Measurements from ENCODE around the gene MYMK.

The MYMK gene, protein sequence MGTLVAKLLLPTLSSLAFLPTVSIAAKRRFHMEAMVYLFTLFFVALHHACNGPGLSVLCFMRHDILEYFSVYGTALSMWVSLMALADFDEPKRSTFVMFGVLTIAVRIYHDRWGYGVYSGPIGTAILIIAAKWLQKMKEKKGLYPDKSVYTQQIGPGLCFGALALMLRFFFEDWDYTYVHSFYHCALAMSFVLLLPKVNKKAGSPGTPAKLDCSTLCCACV

DNA sequence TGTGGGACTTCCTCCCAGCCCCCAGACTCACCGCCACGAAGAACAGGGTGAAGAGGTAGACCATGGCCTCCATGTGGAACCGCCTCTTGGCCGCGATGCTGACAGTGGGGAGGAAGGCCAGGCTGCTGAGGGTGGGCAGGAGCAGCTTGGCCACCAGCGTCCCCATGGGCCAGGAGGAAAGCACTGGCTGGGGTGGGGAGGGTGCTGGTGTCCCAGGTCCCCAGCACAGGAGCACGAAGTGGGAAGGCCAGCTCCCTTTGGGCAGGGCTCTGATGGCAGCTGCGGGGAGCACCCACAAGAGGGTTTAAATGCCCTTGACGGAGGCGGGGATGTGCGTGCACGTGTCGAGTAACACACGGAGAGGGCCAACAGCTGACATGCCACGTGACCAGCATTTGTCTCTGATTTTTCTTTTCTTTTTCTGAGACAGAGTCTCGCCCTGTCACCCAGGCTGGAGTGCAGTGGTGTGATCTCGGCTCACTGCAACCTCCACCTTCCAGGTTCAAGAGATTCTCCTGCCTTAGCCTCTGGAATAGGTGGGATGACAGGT lies at the start of gene MYMK:
TSS of gene MYMK (minus strand) at position 281 of the 550 bp plus-strand sequence. CDS start at position 166, 115 bp downstream.
- H3K27ac ChIP-seq (ENCODE audit: low read length) = no peak within 1 kb of the TSS
- H3K27me3 ChIP-seq (ENCODE audit: low read depth, low read length) = peaks cover 43% of the 10 kb centered on the region
- H3K9ac ChIP-seq (ENCODE audit: low read length) = no peak within 1 kb of the TSS
- no peaks in the 10 kb centered on the region for H3K36me3 ChIP-seq (replicated peaks; ENCODE audit: low read depth, low read length)
- H3K9me3 ChIP-seq (ENCODE audit: insufficient read depth, low read length) = no peaks in the 10 kb centered on the region
- H3K4me2 ChIP-seq (ENCODE audit: low read length) = no peak within 1 kb of the TSS
- no peak for TF ChIP-seq EZH2phosphoT487 (IDR thresholded peaks at IDR 0.05; ENCODE audit: low read depth)
- TF ChIP-seq, protein P1, sequence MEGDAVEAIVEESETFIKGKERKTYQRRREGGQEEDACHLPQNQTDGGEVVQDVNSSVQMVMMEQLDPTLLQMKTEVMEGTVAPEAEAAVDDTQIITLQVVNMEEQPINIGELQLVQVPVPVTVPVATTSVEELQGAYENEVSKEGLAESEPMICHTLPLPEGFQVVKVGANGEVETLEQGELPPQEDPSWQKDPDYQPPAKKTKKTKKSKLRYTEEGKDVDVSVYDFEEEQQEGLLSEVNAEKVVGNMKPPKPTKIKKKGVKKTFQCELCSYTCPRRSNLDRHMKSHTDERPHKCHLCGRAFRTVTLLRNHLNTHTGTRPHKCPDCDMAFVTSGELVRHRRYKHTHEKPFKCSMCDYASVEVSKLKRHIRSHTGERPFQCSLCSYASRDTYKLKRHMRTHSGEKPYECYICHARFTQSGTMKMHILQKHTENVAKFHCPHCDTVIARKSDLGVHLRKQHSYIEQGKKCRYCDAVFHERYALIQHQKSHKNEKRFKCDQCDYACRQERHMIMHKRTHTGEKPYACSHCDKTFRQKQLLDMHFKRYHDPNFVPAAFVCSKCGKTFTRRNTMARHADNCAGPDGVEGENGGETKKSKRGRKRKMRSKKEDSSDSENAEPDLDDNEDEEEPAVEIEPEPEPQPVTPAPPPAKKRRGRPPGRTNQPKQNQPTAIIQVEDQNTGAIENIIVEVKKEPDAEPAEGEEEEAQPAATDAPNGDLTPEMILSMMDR (IDR thresholded peaks at IDR 0.05; ENCODE audit: low read depth, low read length) = no peak
- H4K20me1 ChIP-seq (ENCODE audit: insufficient read depth, low read length) = no peaks in the 10 kb centered on the region
- H3K79me2 ChIP-seq (ENCODE audit: low read length) = no peaks in the 10 kb centered on the region
- no peak within 1 kb of the TSS for H2AFZ ChIP-seq (ENCODE audit: low read depth, low read length)
- no peak within 1 kb of the TSS for H3K4me3 ChIP-seq (ENCODE audit: low read length)
- no peaks in the 10 kb centered on the region for H3K4me1 ChIP-seq (ENCODE audit: low read length)

DNA sequence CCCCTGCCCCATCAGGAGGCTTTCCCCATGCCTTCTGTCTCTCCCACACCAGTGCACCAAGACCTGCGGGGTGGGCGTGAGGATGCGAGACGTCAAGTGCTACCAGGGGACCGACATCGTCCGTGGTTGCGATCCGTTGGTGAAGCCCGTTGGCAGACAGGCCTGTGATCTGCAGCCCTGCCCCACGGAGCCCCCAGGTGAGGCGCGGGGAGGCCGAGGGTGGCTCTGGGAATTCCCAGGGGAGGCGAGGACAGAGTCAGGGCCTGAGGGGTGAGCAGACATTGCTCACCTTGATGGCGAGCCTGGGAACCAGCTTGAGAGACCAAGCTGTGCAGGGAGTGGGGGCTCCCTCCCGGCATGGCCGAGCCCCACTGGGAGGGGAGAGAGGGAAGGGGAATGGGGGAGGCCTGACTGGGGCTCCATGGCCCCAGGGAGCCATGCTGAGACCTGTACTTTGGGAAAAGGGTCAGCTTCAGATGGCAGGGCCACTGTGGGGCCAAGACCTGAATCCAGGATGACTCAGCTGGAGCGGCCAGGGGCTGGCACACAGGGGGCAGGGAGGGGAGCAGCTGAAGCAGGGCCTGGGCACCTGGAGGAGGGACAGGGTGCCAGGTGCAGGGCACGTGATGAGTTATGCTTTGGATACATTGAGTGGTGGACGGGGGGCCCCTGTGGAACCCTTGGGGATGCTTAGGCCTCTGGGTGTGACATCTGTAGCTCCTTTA lies 49.2 kb upstream of the MYMK start:
- Histone ChIP-seq H3K9ac (ENCODE audit: low read length) (no peak overlapping the region), H3K4me1 (ENCODE audit: low read length) (no peaks in the 10 kb centered on the region), H3K4me3 (ENCODE audit: low read length) (no peak overlapping the region), H3K27me3 (ENCODE audit: low read depth, low read length) (no peaks in the 10 kb centered on the region), H3K27ac (ENCODE audit: low read length) (no peak overlapping the region), H3K36me3 (replicated peaks; ENCODE audit: low read depth, low read length) (no peaks in the 10 kb centered on the region), H3K79me2 (ENCODE audit: low read length) (no peaks in the 10 kb centered on the region), H4K20me1 (ENCODE audit: insufficient read depth, low read length) (no peaks in the 10 kb centered on the region), H3K4me2 (ENCODE audit: low read length) (no peak overlapping the region), H3K9me3 (ENCODE audit: insufficient read depth, low read length) (no peaks in the 10 kb centered on the region), H2AFZ (ENCODE audit: low read depth, low read length) (no peak overlapping the region)
- no peak for TF ChIP-seq EZH2phosphoT487 (IDR thresholded peaks at IDR 0.05; ENCODE audit: low read depth)
- TF ChIP-seq, protein P1 (IDR thresholded peaks at IDR 0.05; ENCODE audit: low read depth, low read length) = no peak

DNA sequence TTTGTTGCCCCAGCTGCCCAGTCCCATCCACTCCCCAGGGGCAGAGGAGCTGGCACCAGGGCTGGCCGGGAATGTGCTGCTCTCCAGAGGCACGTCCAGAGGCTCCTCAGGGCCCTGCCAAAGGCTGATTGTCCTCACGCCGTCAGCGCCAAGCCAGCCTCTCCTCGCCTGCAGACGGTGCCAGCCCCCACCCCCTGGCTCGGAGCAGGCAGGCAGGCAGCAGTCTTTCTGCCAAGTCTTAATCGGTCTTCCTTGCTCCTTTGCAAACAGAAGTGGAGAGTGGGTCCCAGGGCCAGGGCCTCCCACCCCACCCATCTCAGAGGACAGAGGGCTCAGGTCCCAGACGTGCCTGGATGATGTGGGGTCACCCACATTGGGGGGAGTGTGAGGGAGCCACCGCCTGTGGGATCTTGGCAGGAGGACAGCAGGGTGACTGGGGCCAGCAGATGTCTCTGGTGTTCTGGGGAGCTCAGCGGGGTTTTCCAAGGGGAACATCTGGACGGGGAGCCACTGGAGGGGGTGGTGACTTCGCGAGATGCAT lies 48.1 kb upstream of the MYMK start:
- TF ChIP-seq, protein P1 (IDR thresholded peaks at IDR 0.05; ENCODE audit: low read depth, low read length) = no peak
- no peak for TF ChIP-seq EZH2phosphoT487 (IDR thresholded peaks at IDR 0.05; ENCODE audit: low read depth)
- Histone ChIP-seq H3K9me3 (ENCODE audit: insufficient read depth, low read length) (no peaks in the 10 kb centered on the region), H3K36me3 (replicated peaks; ENCODE audit: low read depth, low read length) (no peaks in the 10 kb centered on the region), H3K9ac (ENCODE audit: low read length) (no peak overlapping the region), H4K20me1 (ENCODE audit: insufficient read depth, low read length) (no peaks in the 10 kb centered on the region), H3K27me3 (ENCODE audit: low read depth, low read length) (no peaks in the 10 kb centered on the region), H3K79me2 (ENCODE audit: low read length) (no peaks in the 10 kb centered on the region), H2AFZ (ENCODE audit: low read depth, low read length) (no peak overlapping the region), H3K4me2 (ENCODE audit: low read length) (no peak overlapping the region), H3K4me1 (ENCODE audit: low read length) (no peaks in the 10 kb centered on the region), H3K27ac (ENCODE audit: low read length) (no peak overlapping the region), H3K4me3 (ENCODE audit: low read length) (no peak overlapping the region)
